ENCODE results near the gene AUTS2.
"Not testable (repeated sequence)": the region's sequence is repeated elsewhere in the genome, so short reads cannot be mapped to it uniquely, and the experiment has no call there.

Gene AUTS2

GRCh38 chr7:70354409-70355169 lies 756.3 kb downstream of the AUTS2 start:
- in situ Hi-C loops (cut with MboI; ENCODE audit: low sequenced_read_pairs) = no loop called here

- in situ Hi-C loops (cut with MboI; ENCODE audit: low sequenced_read_pairs) = no loop called here
Measured at GRCh38 chr7:70355198-70356020, 757.1 kb downstream of the AUTS2 start.

- in situ Hi-C loops (cut with MboI; ENCODE audit: low sequenced_read_pairs) = no loop called here
Measured at GRCh38 chr7:70356085-70356786, 758.0 kb downstream of the AUTS2 start.

- in situ Hi-C loops (cut with MboI; ENCODE audit: low sequenced_read_pairs) = no loop called here
Measured at GRCh38 chr7:70356787-70357328, 758.6 kb downstream of the AUTS2 start.

- in situ Hi-C loops (cut with MboI; ENCODE audit: low sequenced_read_pairs) = no loop called here
Measured at GRCh38 chr7:70360557-70360956, 762.3 kb downstream of the AUTS2 start.

GRCh38 chr7:70361821-70362220 lies 763.5 kb downstream of the AUTS2 start:
- in situ Hi-C loops (cut with MboI; ENCODE audit: low sequenced_read_pairs) = no loop called here

- in situ Hi-C loops (cut with MboI; ENCODE audit: low sequenced_read_pairs) = not testable (repeated sequence)
Measured at GRCh38 chr7:70364393-70364792, 766.1 kb downstream of the AUTS2 start.

GRCh38 chr7:70371652-70372051 lies 773.4 kb downstream of the AUTS2 start:
- in situ Hi-C loops (cut with MboI; ENCODE audit: low sequenced_read_pairs) = no loop called here

- in situ Hi-C loops (cut with MboI; ENCODE audit: low sequenced_read_pairs) = no loop called here
Measured at GRCh38 chr7:70372768-70373515, 774.7 kb downstream of the AUTS2 start.

- in situ Hi-C loops (cut with MboI; ENCODE audit: low sequenced_read_pairs) = no loop called here
Measured at GRCh38 chr7:70374772-70375533, 776.7 kb downstream of the AUTS2 start.

GRCh38 chr7:70376561-70377031 lies 778.3 kb downstream of the AUTS2 start:
- in situ Hi-C loops (cut with MboI; ENCODE audit: low sequenced_read_pairs) = no loop called here

GRCh38 chr7:70377957-70378356 lies 779.7 kb downstream of the AUTS2 start:
- in situ Hi-C loops (cut with MboI; ENCODE audit: low sequenced_read_pairs) = no loop called here

GRCh38 chr7:70379210-70379609 lies 780.9 kb downstream of the AUTS2 start:
- in situ Hi-C loops (cut with MboI; ENCODE audit: low sequenced_read_pairs) = no loop called here

GRCh38 chr7:70380421-70381015 lies 782.2 kb downstream of the AUTS2 start:
- in situ Hi-C loops (cut with MboI; ENCODE audit: low sequenced_read_pairs) = no loop called here

GRCh38 chr7:70383066-70383782 lies 784.9 kb downstream of the AUTS2 start:
- in situ Hi-C loops (cut with MboI; ENCODE audit: low sequenced_read_pairs) = no loop called here

GRCh38 chr7:70384024-70384423 lies 785.7 kb downstream of the AUTS2 start:
- in situ Hi-C loops (cut with MboI; ENCODE audit: low sequenced_read_pairs) = no loop called here

- in situ Hi-C loops (cut with MboI; ENCODE audit: low sequenced_read_pairs) = no loop called here
Measured at GRCh38 chr7:70384891-70385290, 786.6 kb downstream of the AUTS2 start.

- in situ Hi-C loops (cut with MboI; ENCODE audit: low sequenced_read_pairs) = no loop called here
Measured at GRCh38 chr7:70387217-70387616, 788.9 kb downstream of the AUTS2 start.
